Fibroblast of pulmonary artery (primary cell): ENCODE data around the gene PWWP2A.
A peak's percentile ranks its signal among the peaks of the same experiment; 100 is the strongest.
"Not testable (repeated sequence)": the region's sequence is repeated elsewhere in the genome, so short reads cannot be mapped to it uniquely, and the experiment has no call there.

Source experiments
- DNase-seq: peaks from one replicate; pipeline ENCODE4 v3.0.0-alpha.2; 2010; ENCODE audit warnings: low read depth
- H3K4me3 ChIP-seq: replicated peaks from 2 replicates; pipeline ENCODE4 v1.5.1; 2011; ENCODE audit warnings: low read depth, mild to moderate bottlenecking, control low read depth, low read length, moderate library complexity
- CTCF ChIP-seq: IDR thresholded peaks from 2 replicates; pipeline ENCODE4 v1.5.1; 2011; ENCODE audit warnings: mild to moderate bottlenecking, control low read depth, low read length, inconsistent platforms; ENCODE audit errors: missing control alignments

PWWP2A gene

GRCh38 chr5:160161626-160162025 lies 42.4 kb upstream of the PWWP2A start:
- no peak overlapping the region for H3K4me3 ChIP-seq
- no peak for TF ChIP-seq CTCF
- no peak for DNase-seq

GRCh38 chr5:160160875-160161274 lies 41.6 kb upstream of the PWWP2A start:
- H3K4me3 ChIP-seq, DNase-seq: not testable (repeated sequence)

- H3K4me3 ChIP-seq, result no peak overlapping the region
- DNase-seq, result no peak
- no peak for TF ChIP-seq CTCF
Measured at GRCh38 chr5:160159991-160160792, 40.9 kb upstream of the PWWP2A start.

- DNase-seq, result no peak
- no peak for TF ChIP-seq CTCF
- H3K4me3 ChIP-seq, result no peak overlapping the region
Measured at GRCh38 chr5:160158087-160158486, 38.8 kb upstream of the PWWP2A start.

- no peak overlapping the region for H3K4me3 ChIP-seq
- peak; percentile 42 for DNase-seq
- no peak for TF ChIP-seq CTCF
Measured at GRCh38 chr5:160155017-160155750, 35.9 kb upstream of the PWWP2A start.

- H3K4me3 ChIP-seq, result no peak overlapping the region
- no peak for TF ChIP-seq CTCF
- no peak for DNase-seq
Measured at GRCh38 chr5:160152901-160153300, 33.7 kb upstream of the PWWP2A start.

- H3K4me3 ChIP-seq, result no peak overlapping the region
- no peak for TF ChIP-seq CTCF
- no peak for DNase-seq
Measured at GRCh38 chr5:160152287-160152686, 33.0 kb upstream of the PWWP2A start.
